IMR-90 (cell line): ENCODE results near the gene ZBTB7B. TPM values are rescaled to one million over a fixed set of nuclear protein-coding genes. Genes with fewer than 3 reads are reported as not detected.

Source experiments
- ATAC-seq: fragments of 200-7000 bp; cut with Tn5 transposase; 2 replicates; pipeline ENCODE4 v1.9.1; 2020; ENCODE audit warnings: low read depth, mild to moderate bottlenecking, moderate library complexity
- BruUV-seq: library from RNA; stranded (reverse); fragments of 400-500 nt; replicated peaks from 2 replicates; lab custom pipeline; 2021; lab: Mats Ljungman, UMichigan
- CTCF ChIA-PET: fragments of 300-600 bp; formaldehyde crosslinking; extraction: SDS; loops from one replicate; lab custom pipeline; 2021; ENCODE audit warnings: antibody characterized with exemption; lab: Yijun Ruan, JAX
- POLR2A ChIA-PET: fragments of 300-600 bp; sonication (Branson Sonifier 250); formaldehyde crosslinking; loops from one replicate; lab custom pipeline; 2022; ENCODE audit warnings: antibody characterized with exemption; ENCODE audit not compliant: unreplicated experiment; lab: Charles Lee
- DNase-seq: peaks from one replicate; pipeline ENCODE4 v3.0.0; 2013
- H2AFZ ChIP-seq: replicated peaks from 2 replicates; pipeline ENCODE3; 2013; ENCODE audit warnings: low read length, mild to moderate bottlenecking; ENCODE audit not compliant: poor library complexity
- H2AK5ac ChIP-seq: 2 replicates; pipeline ENCODE4 v1.6.1; 2013; ENCODE audit warnings: low read depth, low read length, inconsistent platforms
- H2AK9ac ChIP-seq: replicated peaks from 2 replicates; pipeline ENCODE3; 2013; ENCODE audit warnings: mild to moderate bottlenecking, low read depth, low read length, moderate library complexity; ENCODE audit not compliant: poor library complexity
- H2BK120ac ChIP-seq: 2 replicates; pipeline ENCODE4 v1.6.1; 2013; ENCODE audit warnings: low read depth, low read length, inconsistent platforms
- H2BK15ac ChIP-seq: 3 replicates; pipeline ENCODE4 v1.6.1; 2013; ENCODE audit warnings: low read depth, low read length, inconsistent platforms
- H2BK20ac ChIP-seq: 2 replicates; pipeline ENCODE4 v1.6.1; 2013; ENCODE audit warnings: low read depth, mild to moderate bottlenecking, inconsistent platforms, low read length, moderate library complexity
- H2BK5ac ChIP-seq: 2 replicates; pipeline ENCODE4 v1.6.1; 2013; ENCODE audit warnings: mild to moderate bottlenecking, low read depth, low read length, inconsistent platforms; ENCODE audit not compliant: poor library complexity, severe bottlenecking
- H3K14ac ChIP-seq: replicated peaks from 2 replicates; pipeline ENCODE4 v1.6.1; 2013; ENCODE audit warnings: low read depth, low read length, inconsistent platforms
- H3K18ac ChIP-seq: 2 replicates; pipeline ENCODE4 v1.6.1; 2013; ENCODE audit warnings: low read depth, low read length, control low read depth
- H3K23ac ChIP-seq: 2 replicates; pipeline ENCODE4 v1.6.1; 2013; ENCODE audit warnings: low read depth, low read length, inconsistent platforms
- H3K27ac ChIP-seq: 2 replicates; pipeline ENCODE4 v1.5.1; 2013; ENCODE audit warnings: mild to moderate bottlenecking, control low read depth, low read length; ENCODE audit not compliant: insufficient read depth
- H3K27me3 ChIP-seq: 2 replicates; pipeline ENCODE4 v1.6.1; 2013; ENCODE audit warnings: low read length; ENCODE audit not compliant: control insufficient read depth, insufficient read depth
- H3K36me3 ChIP-seq: 2 replicates; pipeline ENCODE4 v1.6.1; 2013; ENCODE audit warnings: low read length, mixed read lengths; ENCODE audit not compliant: control insufficient read depth, insufficient read depth
- H3K4ac ChIP-seq: 2 replicates; pipeline ENCODE4 v1.6.1; 2013; ENCODE audit warnings: low read depth, low read length, inconsistent platforms
- H3K4me1 ChIP-seq: 2 replicates; pipeline ENCODE4 v1.6.1; 2013; ENCODE audit warnings: low read length, mixed read lengths; ENCODE audit not compliant: control insufficient read depth, insufficient read depth
- H3K4me2 ChIP-seq: 2 replicates; pipeline ENCODE4 v1.6.1; 2013; ENCODE audit warnings: low read depth, mild to moderate bottlenecking, control low read depth, low read length, moderate library complexity
- H3K4me3 ChIP-seq: 2 replicates; pipeline ENCODE4 v1.5.1; 2013; ENCODE audit warnings: low read depth, mild to moderate bottlenecking, control low read depth, low read length, moderate library complexity; ENCODE audit not compliant: insufficient read depth
- H3K56ac ChIP-seq: 2 replicates; pipeline ENCODE4 v1.6.1; 2013; ENCODE audit warnings: low read length, inconsistent platforms; ENCODE audit not compliant: insufficient read depth; ENCODE audit errors: extremely low read depth
- H3K79me1 ChIP-seq, 2 experiments: 2 replicates each; pipeline ENCODE4 v1.6.1; 2013; ENCODE audit warnings: low read length in 2 of 2, inconsistent platforms in 1 of 2, low read depth in 1 of 2
- H3K9ac ChIP-seq: 2 replicates; pipeline ENCODE4 v1.6.1; 2013; ENCODE audit warnings: low read depth, low read length, control low read depth
- H3K9me1 ChIP-seq: 2 replicates; pipeline ENCODE4 v1.6.1; 2013; ENCODE audit warnings: low read length, inconsistent platforms; ENCODE audit not compliant: insufficient read depth
- H3K9me3 ChIP-seq: 2 replicates; pipeline ENCODE4 v1.6.1; 2013; ENCODE audit warnings: low read length; ENCODE audit not compliant: control insufficient read depth, insufficient read depth
- H4K20me1 ChIP-seq: 2 replicates; pipeline ENCODE4 v1.6.1; 2013; ENCODE audit warnings: low read length, inconsistent platforms; ENCODE audit not compliant: insufficient read depth
- H4K5ac ChIP-seq: 2 replicates; pipeline ENCODE4 v1.6.1; 2013; ENCODE audit warnings: mild to moderate bottlenecking, low read depth, low read length, control low read depth
- H4K8ac ChIP-seq, 2 experiments: 2 replicates each; pipeline ENCODE4 v1.6.1; 2013; ENCODE audit warnings: low read depth in 2 of 2, low read length in 2 of 2, control low read depth in 1 of 2, inconsistent platforms in 1 of 2
- H4K91ac ChIP-seq: 2 replicates; pipeline ENCODE4 v1.6.1; 2013; ENCODE audit warnings: low read depth, low read length, inconsistent platforms; ENCODE audit not compliant: insufficient read depth
- CHD1 ChIP-seq: IDR thresholded peaks from 2 replicates; pipeline ENCODE4 v1.6.1; 2012; ENCODE audit warnings: low read depth, low read length, improper control_type of control experiment
- CTCF ChIP-seq: conservative IDR thresholded peaks from 2 replicates; pipeline ENCODE4 v1.5.1; 2012; ENCODE audit warnings: mild to moderate bottlenecking, low read depth, low read length, improper control_type of control experiment
- ELK1 ChIP-seq: fragments of 150-350 bp; IDR thresholded peaks from 2 replicates; pipeline ENCODE4 v1.6.1; 2016; ENCODE audit warnings: low read depth, mild to moderate bottlenecking, low read length, moderate library complexity, borderline replicate concordance
- FOS ChIP-seq: fragments of 150-350 bp; IDR thresholded peaks from 2 replicates; pipeline ENCODE4 v1.6.1; 2016; ENCODE audit warnings: low read depth, low read length
- MXI1 ChIP-seq: IDR thresholded peaks from 2 replicates; pipeline ENCODE4 v1.6.1; 2012; ENCODE audit warnings: low read depth, mild to moderate bottlenecking, low read length, moderate library complexity, borderline replicate concordance
- POLR2A ChIP-seq: IDR thresholded peaks from 2 replicates; pipeline ENCODE4 v1.6.1; 2012; ENCODE audit warnings: mild to moderate bottlenecking, low read depth, low read length
- RAD21 ChIP-seq: IDR thresholded peaks from 2 replicates; pipeline ENCODE4 v1.6.1; 2012; ENCODE audit warnings: low read length, improper control_type of control experiment
- RCOR1 ChIP-seq: IDR thresholded peaks from 2 replicates; pipeline ENCODE4 v1.6.1; 2012; ENCODE audit warnings: mild to moderate bottlenecking, low read length, improper control_type of control experiment; ENCODE audit not compliant: insufficient replicate concordance
- SMC3 ChIP-seq: fragments of 150-350 bp; IDR thresholded peaks from 2 replicates; pipeline ENCODE4 v1.6.1; 2016; ENCODE audit warnings: low read depth, mild to moderate bottlenecking, antibody characterized with exemption, low read length, moderate library complexity
- USF2 ChIP-seq: fragments of 150-350 bp; IDR thresholded peaks from 2 replicates; pipeline ENCODE4 v1.6.1; 2017; ENCODE audit warnings: mild to moderate bottlenecking, antibody characterized with exemption, low read length, low read depth
- WGBS, 2 experiments: methylation state at CpG; one replicate each; pipeline versions ENCODE4 v1.1.5 to v1.1.7; 2013; ENCODE audit warnings: missing lambda C conversion rate in 2 of 2; ENCODE audit not compliant: insufficient read length in 1 of 2; ENCODE audit errors: extremely low coverage in 2 of 2; 5-methylcytosine and 5-hydroxymethylcytosine counted together
- dilution Hi-C: fragments of 300-500 bp; cut with HindIII; formaldehyde crosslinking; loops from one replicate; pipeline ENCODE4 v1.14.3; 2018; ENCODE audit warnings: low sequenced_read_pairs; ENCODE audit not compliant: unreplicated experiment
- in situ Hi-C: fragments of 300-500 bp; cut with MboI; formaldehyde crosslinking; loops from 3 replicates; pipeline ENCODE4 v1.14.3; 2019; ENCODE audit warnings: low sequenced_read_pairs, inconsistent platforms, mixed read lengths
- intact Hi-C: fragments of 100-400 bp; cut with micrococcal nuclease; formaldehyde crosslinking; loops from 2 replicates; pipeline ENCODE4 v1.10.0; 2022
- polyA plus RNA-seq, 3 experiments: library from polyadenylated mRNA; depleted of rRNA; stranded (reverse); fragments of >200 nt; gene quantifications; 2 replicates each; pipeline ENCODE4 v1.2.3, GENCODE V29; 2012; ENCODE audit warnings: low replicate concordance in 1 of 3
- total RNA-seq: library from RNA; depleted of rRNA; stranded (reverse); fragments of >200 nt; gene quantifications from 2 replicates; pipeline ENCODE4 v1.2.3, GENCODE V29; 2012

Gene ZBTB7B
- total and polyA plus RNA-seq, 2 of the 4 experiments (the other 2 are of a cell fraction): 7.7 to 17.4 TPM

GRCh38 chr1:155014709-155015508, 12.3 kb downstream of the ZBTB7B start (continued):
- no peak for TF ChIP-seq SMC3

GRCh38 chr1:155015527-155016230, 13.1 kb downstream of the ZBTB7B start:
- Histone ChIP-seq H2BK15ac (no peak overlapping the region), H4K5ac (no peak overlapping the region), H2BK5ac (no peak overlapping the region), H3K4me1 (peaks cover 9% of the 10 kb centered on the region; the same call in 1 of the 2 replicates), H3K9ac (no peak overlapping the region), H3K9me1 (peaks cover 2% of the 10 kb centered on the region; the same call in 1 of the 2 replicates), H3K4ac (no peak overlapping the region), H2AFZ (no peak overlapping the region), H3K36me3 (peaks cover 22% of the 10 kb centered on the region), H3K4me2 (no peak overlapping the region), H4K20me1 (peaks cover 15% of the 10 kb centered on the region), H3K14ac (no peak overlapping the region), H3K18ac (no peak overlapping the region), H2AK5ac (no peak overlapping the region), H3K4me3 (no peak overlapping the region), H2BK20ac (no peak overlapping the region), H3K79me1 (peaks cover 0 to 14% of the 10 kb centered on the region in 2 experiments; a peak in 1 of 4 replicates), H3K9me3 (no peaks in the 10 kb centered on the region), H4K8ac (no peak overlapping the region), H4K91ac (no peak overlapping the region), H3K27ac (no peak overlapping the region), H3K56ac (no peak overlapping the region), H2AK9ac (no peak overlapping the region), H3K27me3 (no peaks in the 10 kb centered on the region), H2BK120ac (no peak overlapping the region), H3K23ac (no peak overlapping the region)
- dilution Hi-C loops: no loop called here
- CTCF ChIA-PET: interaction anchor here (1.0 to 2.3 kb wide), 3 partner anchors 12 to 43 kb away, joined by 3 to 7 read pairs (median 4); no protein-coding TSS in a partner anchor
- intact Hi-C loops: no loop called here
- no peak for DNase-seq
- 94% methylated on average over 9 of the region's 16 CpGs; no CpG with 5 or more reads in 1 of the 2 experiments for WGBS, 2 experiments
- POLR2A ChIA-PET: interaction anchor here (0.6 kb wide), 1 partner anchor 457 kb away, joined by 13 read pairs; the partner anchor contains the start of gene UBE2Q1
- in situ Hi-C loops: no loop called here
- no TSS peak for BruUV-seq
- ATAC-seq: no peak
- TF ChIP-seq CTCF: no peak
- TF ChIP-seq CHD1: no peak
- TF ChIP-seq FOS: no peak
- no peak for TF ChIP-seq ELK1
- TF ChIP-seq POLR2A: no peak
- TF ChIP-seq USF2: no peak
- no peak for TF ChIP-seq SMC3
- no peak for TF ChIP-seq RAD21
- TF ChIP-seq MXI1: no peak
- no peak for TF ChIP-seq RCOR1
